PFSK-1 (cell line): ENCODE data around the gene CDH24.

Experiments used
- POLR2AphosphoS5 ChIP-seq: IDR thresholded peaks from 2 replicates; pipeline ENCODE4 v1.6.1; 2012; ENCODE audit warnings: low read depth, mild to moderate bottlenecking, control low read depth, low read length, moderate library complexity
- SIN3A ChIP-seq: IDR thresholded peaks from 2 replicates; pipeline ENCODE4 v1.6.1; 2012; ENCODE audit warnings: mild to moderate bottlenecking, low read length, moderate library complexity, borderline replicate concordance; ENCODE audit not compliant: insufficient read depth

- no peak for TF ChIP-seq SIN3A
- no peak for TF ChIP-seq POLR2AphosphoS5
These were observed at the start of gene CDH24 for GRCh38 chr14:23056956-23057756.
